ENCODE results near the gene VWC2L. TPM values are rescaled to one million over a fixed set of nuclear protein-coding genes. Genes with fewer than 3 reads are reported as not detected.

The VWC2L gene
- total and polyA plus RNA-seq, 10 of the 15 experiments (the other 5 are each of a cell fraction or from before 2014, with no cell fraction given): not detected

DNA sequence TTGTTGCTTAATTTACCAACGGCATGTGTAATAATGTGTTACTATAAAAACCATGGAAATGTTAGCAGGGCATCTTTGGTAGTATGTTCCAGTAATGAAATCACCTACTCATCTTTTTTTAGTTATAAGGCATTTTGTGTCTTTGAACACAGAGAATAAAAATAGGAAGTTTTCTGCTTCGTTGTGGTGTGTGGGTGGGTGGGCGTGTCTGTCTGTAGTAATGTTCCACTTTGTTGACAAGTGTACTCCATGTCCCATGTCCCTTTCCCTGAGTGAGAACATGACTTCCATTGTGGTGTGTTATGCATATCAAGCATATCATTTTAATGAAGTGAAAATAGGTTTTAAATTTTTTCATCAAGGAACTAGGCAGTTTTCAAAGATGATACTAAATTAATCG lies 149.3 kb downstream of the VWC2L start:
- no peak for ATAC-seq
- H3K4me2 ChIP-seq (ENCODE audit: control insufficient read depth, insufficient read depth): no peak overlapping the region
- intact Hi-C loops (cut with micrococcal nuclease; ENCODE audit: unreplicated experiment): no loop called here
- H3K79me2 ChIP-seq (ENCODE audit: control insufficient read depth, insufficient read depth, low read length): no peaks in the 10 kb centered on the region
- CTCF ChIA-PET: no interaction called here
- no peak for FAIRE-seq
- no peaks in the 10 kb centered on the region; the same call in 2 of the 3 replicates for H3K9me3 ChIP-seq (replicated peaks; ENCODE audit: control insufficient read depth, insufficient read depth, low read length)
- no peaks in the 10 kb centered on the region for H3K27me3 ChIP-seq (replicated peaks in 1 of 2; ENCODE audit: control insufficient read depth in 2 of 2, insufficient read depth in 2 of 2, low read length in 1 of 2)
- H4K20me1 ChIP-seq (ENCODE audit: control insufficient read depth, insufficient read depth): no peaks in the 10 kb centered on the region
- no peak for TF ChIP-seq E2F8 (IDR thresholded peaks at IDR 0.05; ENCODE audit: low read depth, partially characterized antibody)
- no peak for TF ChIP-seq SMC3 (IDR thresholded peaks at IDR 0.05; ENCODE audit: borderline replicate concordance, low read length)
- no peak for TF ChIP-seq CEBPB (IDR thresholded peaks at IDR 0.05; ENCODE audit: borderline replicate concordance in 1 of 2, low read depth in 2 of 2, low read length in 2 of 2)
- no peak for TF ChIP-seq ZBED1 (IDR thresholded peaks at IDR 0.05; ENCODE audit: borderline replicate concordance)
- TF ChIP-seq KLF5 (IDR thresholded peaks at IDR 0.05; ENCODE audit: partially characterized antibody): no peak
- RAD21 ChIA-PET (ENCODE audit: unreplicated experiment): interaction anchor here (1.0 kb wide), 1 partner anchor 178 kb away, joined by 3 read pairs; no protein-coding TSS in a partner anchor
- no peaks in the 10 kb centered on the region for H3K4me1 ChIP-seq (ENCODE audit: control insufficient read depth, insufficient read depth, low read length)
- no peak overlapping the region for H2AFZ ChIP-seq (ENCODE audit: control insufficient read depth, low read depth, low read length)
- in situ Hi-C loops (cut with MboI): no loop called here
- H3K27ac ChIP-seq (ENCODE audit: control insufficient read depth, insufficient read depth): no peak overlapping the region
- SMC1A ChIA-PET (ENCODE audit: uncharacterized antibody, unreplicated experiment): interaction anchor here (2.9 kb wide), 1 partner anchor 12 kb away, joined by 6 read pairs; no protein-coding TSS in a partner anchor
- BruUV-seq (replicated peaks): no TSS peak
- 11% methylated on average over 4 of the region's 4 CpGs for WGBS (ENCODE audit: insufficient coverage, insufficient replicate concordance, low lambda C conversion rate, missing lambda C conversion rate)
- no peak for DNase-seq (ENCODE audit: low read depth, low spot score)
- no peak overlapping the region for H3K4me3 ChIP-seq
- H3K36me3 ChIP-seq (ENCODE audit: control insufficient read depth in 2 of 2, insufficient read depth in 2 of 2, low read length in 1 of 2): no peaks in the 10 kb centered on the region
- POLR2A ChIA-PET: no interaction called here
- no peak overlapping the region for H3K9ac ChIP-seq (ENCODE audit: control insufficient read depth, insufficient read depth, low read length)
